ENCODE measurements around the gene COL4A6.

COL4A6 gene

DNA sequence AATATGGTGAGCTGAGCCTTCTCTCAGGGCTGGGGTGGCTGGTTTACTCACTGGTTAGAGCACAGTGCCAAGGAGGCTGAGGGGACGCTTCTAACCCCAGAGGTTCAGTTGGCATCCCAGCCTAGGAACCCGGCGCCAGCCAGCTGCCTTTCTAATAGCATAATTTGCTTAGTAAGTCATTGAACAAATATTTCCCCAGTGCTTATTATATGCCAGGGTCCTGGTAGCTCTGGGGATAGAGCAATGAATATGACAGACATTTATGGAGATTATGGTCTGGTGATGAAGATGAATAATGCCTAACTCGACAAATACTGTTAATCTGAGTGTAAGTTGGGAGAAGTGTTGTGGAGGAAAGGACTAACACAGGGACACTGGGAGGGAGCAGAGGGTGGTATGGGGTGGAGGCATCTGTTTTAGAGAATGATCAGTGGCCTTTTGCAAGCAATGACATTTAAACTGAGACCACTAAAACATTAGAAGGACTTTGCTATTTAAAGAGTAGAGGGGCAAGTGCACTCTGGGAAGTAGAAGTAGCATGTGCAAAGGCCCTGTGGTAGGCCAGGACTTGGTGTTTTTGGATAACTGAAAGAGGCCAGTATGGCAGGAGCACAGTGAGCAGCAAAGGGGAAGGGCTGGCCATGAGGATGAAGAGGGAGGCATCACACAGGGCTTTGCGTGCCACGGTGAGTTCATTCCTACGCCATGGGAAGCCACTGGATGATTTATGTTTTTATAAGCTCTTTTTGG is 274.7 kb downstream of the COL4A6 start:
- H3K79me2 ChIP-seq (ENCODE audit: insufficient read depth, low read length), result no peaks in the 10 kb centered on the region
- no peak overlapping the region for H2AFZ ChIP-seq (ENCODE audit: low read length)
- no peaks in the 10 kb centered on the region for H3K9me3 ChIP-seq (ENCODE audit: insufficient read depth, low read depth, low read length)
- no peaks in the 10 kb centered on the region for H3F3A ChIP-seq (ENCODE audit: low read depth)
- H4K20me1 ChIP-seq (ENCODE audit: insufficient read depth, low read length, poor library complexity, severe bottlenecking), result no peaks in the 10 kb centered on the region
- no peak overlapping the region for H3K4me3 ChIP-seq (ENCODE audit: low read length, poor library complexity, severe bottlenecking)
- no peak overlapping the region for H3K9ac ChIP-seq (ENCODE audit: low read depth, low read length, poor library complexity, severe bottlenecking)
- no peaks in the 10 kb centered on the region for H3K4me1 ChIP-seq (ENCODE audit: insufficient read depth, low read length, poor library complexity, severe bottlenecking)
- no peaks in the 10 kb centered on the region for H3K36me3 ChIP-seq (ENCODE audit: insufficient read depth, low read length)
- H3K4me2 ChIP-seq (ENCODE audit: low read depth, low read length, poor library complexity, severe bottlenecking), result no peak overlapping the region
- no peaks in the 10 kb centered on the region for H3K27me3 ChIP-seq (ENCODE audit: insufficient read depth, low read length, poor library complexity, severe bottlenecking)
- no peak for TF ChIP-seq EZH2phosphoT487 (IDR thresholded peaks at IDR 0.05; ENCODE audit: borderline replicate concordance)
- no peaks in the 10 kb centered on the region for H3K9me2 ChIP-seq (replicated peaks; ENCODE audit: low read depth, low read length)

DNA sequence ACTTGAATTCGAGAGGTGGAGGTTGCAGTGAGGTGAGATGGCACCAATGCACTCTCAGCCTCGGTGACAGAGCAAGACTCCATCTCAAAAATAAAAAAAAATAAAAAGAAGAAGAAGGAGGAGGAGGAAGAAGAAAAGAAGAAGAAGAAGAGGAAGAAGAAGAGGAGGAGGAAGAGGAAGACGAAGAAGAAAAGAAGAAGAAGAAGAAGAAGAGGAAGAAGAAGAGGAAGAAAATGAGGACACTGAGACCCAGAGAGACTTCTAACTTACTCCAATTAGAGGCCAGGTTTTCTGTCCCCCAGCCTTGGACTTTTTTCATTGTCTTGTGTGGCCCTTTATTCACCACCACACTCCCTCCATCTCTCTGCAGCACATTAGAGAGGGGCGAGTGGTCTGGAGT is 276.0 kb downstream of the COL4A6 start:
- no peaks in the 10 kb centered on the region for H3K79me2 ChIP-seq (ENCODE audit: insufficient read depth, low read length)
- H3K9ac ChIP-seq (ENCODE audit: low read depth, low read length, poor library complexity, severe bottlenecking), result no peak overlapping the region
- H3K36me3 ChIP-seq (ENCODE audit: insufficient read depth, low read length), result no peaks in the 10 kb centered on the region
- no peak for TF ChIP-seq EZH2phosphoT487 (IDR thresholded peaks at IDR 0.05; ENCODE audit: borderline replicate concordance)
- TF ChIP-seq, protein P1, sequence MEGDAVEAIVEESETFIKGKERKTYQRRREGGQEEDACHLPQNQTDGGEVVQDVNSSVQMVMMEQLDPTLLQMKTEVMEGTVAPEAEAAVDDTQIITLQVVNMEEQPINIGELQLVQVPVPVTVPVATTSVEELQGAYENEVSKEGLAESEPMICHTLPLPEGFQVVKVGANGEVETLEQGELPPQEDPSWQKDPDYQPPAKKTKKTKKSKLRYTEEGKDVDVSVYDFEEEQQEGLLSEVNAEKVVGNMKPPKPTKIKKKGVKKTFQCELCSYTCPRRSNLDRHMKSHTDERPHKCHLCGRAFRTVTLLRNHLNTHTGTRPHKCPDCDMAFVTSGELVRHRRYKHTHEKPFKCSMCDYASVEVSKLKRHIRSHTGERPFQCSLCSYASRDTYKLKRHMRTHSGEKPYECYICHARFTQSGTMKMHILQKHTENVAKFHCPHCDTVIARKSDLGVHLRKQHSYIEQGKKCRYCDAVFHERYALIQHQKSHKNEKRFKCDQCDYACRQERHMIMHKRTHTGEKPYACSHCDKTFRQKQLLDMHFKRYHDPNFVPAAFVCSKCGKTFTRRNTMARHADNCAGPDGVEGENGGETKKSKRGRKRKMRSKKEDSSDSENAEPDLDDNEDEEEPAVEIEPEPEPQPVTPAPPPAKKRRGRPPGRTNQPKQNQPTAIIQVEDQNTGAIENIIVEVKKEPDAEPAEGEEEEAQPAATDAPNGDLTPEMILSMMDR (conservative IDR thresholded peaks at IDR 0.05; ENCODE audit: low read length), result no peak
- H3K9me2 ChIP-seq (replicated peaks; ENCODE audit: low read depth, low read length), result no peaks in the 10 kb centered on the region
- no peaks in the 10 kb centered on the region for H3K4me1 ChIP-seq (ENCODE audit: insufficient read depth, low read length, poor library complexity, severe bottlenecking)
- no peak overlapping the region for H3K4me2 ChIP-seq (ENCODE audit: low read depth, low read length, poor library complexity, severe bottlenecking)
- H3F3A ChIP-seq (ENCODE audit: low read depth), result no peaks in the 10 kb centered on the region
- H2AFZ ChIP-seq (ENCODE audit: low read length), result no peak overlapping the region
- no peaks in the 10 kb centered on the region for H3K27me3 ChIP-seq (ENCODE audit: insufficient read depth, low read length, poor library complexity, severe bottlenecking)
- no peaks in the 10 kb centered on the region for H4K20me1 ChIP-seq (ENCODE audit: insufficient read depth, low read length, poor library complexity, severe bottlenecking)
- H3K4me3 ChIP-seq (ENCODE audit: low read length, poor library complexity, severe bottlenecking), result no peak overlapping the region
- no peaks in the 10 kb centered on the region for H3K9me3 ChIP-seq (ENCODE audit: insufficient read depth, low read depth, low read length)

DNA sequence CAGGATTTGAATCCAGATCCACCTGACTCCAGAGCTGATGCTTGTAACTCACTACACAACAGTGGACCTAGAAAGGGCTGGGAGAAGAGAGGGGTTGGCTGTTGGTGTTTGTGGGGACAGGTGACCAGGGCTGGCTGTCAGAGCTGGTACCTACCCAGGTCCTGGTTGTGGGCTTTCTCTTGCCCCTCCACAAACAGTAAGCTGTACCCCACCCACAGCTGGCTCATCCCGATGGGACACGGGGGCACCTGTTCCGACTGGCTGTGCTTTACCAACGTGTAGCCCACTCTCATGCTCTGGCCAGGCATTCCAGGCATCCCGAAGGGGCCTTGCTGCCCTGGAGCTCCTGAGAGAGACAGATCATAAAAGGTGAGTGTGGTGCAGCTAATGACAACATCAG is 277.9 kb downstream of the COL4A6 start:
- Histone ChIP-seq H4K20me1 (ENCODE audit: insufficient read depth, low read length, poor library complexity, severe bottlenecking) (no peaks in the 10 kb centered on the region), H3K9me2 (replicated peaks; ENCODE audit: low read depth, low read length) (no peaks in the 10 kb centered on the region), H3K4me2 (ENCODE audit: low read depth, low read length, poor library complexity, severe bottlenecking) (no peak overlapping the region), H3K27me3 (ENCODE audit: insufficient read depth, low read length, poor library complexity, severe bottlenecking) (no peaks in the 10 kb centered on the region), H3K79me2 (ENCODE audit: insufficient read depth, low read length) (no peaks in the 10 kb centered on the region), H3K4me1 (ENCODE audit: insufficient read depth, low read length, poor library complexity, severe bottlenecking) (no peaks in the 10 kb centered on the region), H3F3A (ENCODE audit: low read depth) (no peaks in the 10 kb centered on the region), H3K36me3 (ENCODE audit: insufficient read depth, low read length) (no peaks in the 10 kb centered on the region), H2AFZ (ENCODE audit: low read length) (no peak overlapping the region), H3K9me3 (ENCODE audit: insufficient read depth, low read depth, low read length) (no peaks in the 10 kb centered on the region), H3K4me3 (ENCODE audit: low read length, poor library complexity, severe bottlenecking) (no peak overlapping the region), H3K9ac (ENCODE audit: low read depth, low read length, poor library complexity, severe bottlenecking) (no peak overlapping the region)
- no peak for TF ChIP-seq EZH2phosphoT487 (IDR thresholded peaks at IDR 0.05; ENCODE audit: borderline replicate concordance)
- TF ChIP-seq, protein P1 (conservative IDR thresholded peaks at IDR 0.05; ENCODE audit: low read length), result no peak

Data from Loucy (cell line).